Sigmoid colon (tissue), 7 donors: ENCODE results near the gene DYNLT4. TPM values are rescaled to one million over a fixed set of nuclear protein-coding genes. Genes with fewer than 3 reads are reported as not detected.

Source experiments
- DNase-seq: peaks from one replicate; pipeline ENCODE4 v3.0.0-alpha.2; 2019
- H3K27ac ChIP-seq, 4 donors: fragments of 200-600 bp; sonication (generic); one replicate each; pipeline ENCODE4 v1.5.1; 2016 to 2019; ENCODE audit warnings: mild to moderate bottlenecking in 1 of 4
- H3K27me3 ChIP-seq, 3 donors: fragments of 200-600 bp; sonication (generic); one replicate each; pipeline ENCODE4 v1.5.1; 2019; ENCODE audit warnings: mild to moderate bottlenecking in 1 of 3
- H3K36me3 ChIP-seq, 4 donors: fragments of 200-600 bp; sonication (generic); one replicate each; pipeline ENCODE4 v1.5.1; 2016 to 2019
- H3K4me1 ChIP-seq, 4 donors: fragments of 200-600 bp; sonication (generic); one replicate each; pipeline ENCODE4 v1.5.1; 2017 to 2019
- H3K4me3 ChIP-seq, 4 donors: fragments of 200-600 bp; sonication (generic); one replicate each; pipeline ENCODE4 v1.5.1; 2017 to 2019; ENCODE audit warnings: mild to moderate bottlenecking in 2 of 4, moderate library complexity in 1 of 4
- H3K9me3 ChIP-seq, 4 donors: fragments of 200-600 bp in 3 of 4; sonication (generic) in 3 of 4; one replicate each; pipeline versions ENCODE4 v1.5.1 to v1.6.1; 2013 to 2019
- EP300 ChIP-seq, 4 donors: sonication (generic); formaldehyde crosslinking; IDR thresholded peaks; one replicate each; pipeline ENCODE4 v1.6.1; 2017; ENCODE audit warnings: antibody characterized with exemption in 4 of 4
- POLR2A ChIP-seq, 2 donors: fragments of 450-650 bp; IDR thresholded peaks; one replicate each; pipeline ENCODE4 v1.6.1; 2016; ENCODE audit warnings: antibody characterized with exemption in 2 of 2, mild to moderate bottlenecking in 2 of 2, moderate library complexity in 2 of 2
- POLR2AphosphoS5 ChIP-seq, 4 donors: sonication (generic); formaldehyde crosslinking; IDR thresholded peaks; one replicate each; pipeline ENCODE4 v1.6.1; 2017; ENCODE audit warnings: antibody characterized with exemption in 4 of 4
- WGBS, 2 donors: extraction: QIAGEN DNeasy Blood & Tissue Kit; methylation state at CpG; one replicate each; pipeline ENCODE4 v1.1.7; 2013; 5-methylcytosine and 5-hydroxymethylcytosine counted together
- intact Hi-C: fragments of 100-400 bp; cut with DNase I; formaldehyde crosslinking; loops from one replicate; pipeline ENCODE4 v1.15.1; 2023
- polyA plus RNA-seq, 3 donors: library from polyadenylated mRNA; stranded (reverse); fragments of 200-250 nt; gene quantifications; one replicate each; pipeline ENCODE4 v1.2.3, GENCODE V29; 2013
- total RNA-seq, 4 donors: library from RNA; depleted of rRNA; stranded (reverse); fragments of >200 nt; gene quantifications; one replicate each; pipeline ENCODE4 v1.1.0, GENCODE V29; 2016
- TF ChIP-seq, protein P1 (sequence below), 4 experiments: fragments of 450-650 bp in 3 of 4; fragments of 200-600 bp in 1 of 4; IDR thresholded peaks; one replicate each; pipeline ENCODE4 v1.5.1; 2016 to 2019; ENCODE audit warnings: antibody characterized with exemption in 4 of 4, mild to moderate bottlenecking in 3 of 4, moderate library complexity in 2 of 4
- donor health status: healthy with polysubstance abuse.
- donor health status: Bipolar disorder and iron deficiency.
- donor health status: healthy.

The DYNLT4 gene
- total and polyA plus RNA-seq, 7 donors = 0.20 to 1.1 TPM; not detected in 5

DNA sequence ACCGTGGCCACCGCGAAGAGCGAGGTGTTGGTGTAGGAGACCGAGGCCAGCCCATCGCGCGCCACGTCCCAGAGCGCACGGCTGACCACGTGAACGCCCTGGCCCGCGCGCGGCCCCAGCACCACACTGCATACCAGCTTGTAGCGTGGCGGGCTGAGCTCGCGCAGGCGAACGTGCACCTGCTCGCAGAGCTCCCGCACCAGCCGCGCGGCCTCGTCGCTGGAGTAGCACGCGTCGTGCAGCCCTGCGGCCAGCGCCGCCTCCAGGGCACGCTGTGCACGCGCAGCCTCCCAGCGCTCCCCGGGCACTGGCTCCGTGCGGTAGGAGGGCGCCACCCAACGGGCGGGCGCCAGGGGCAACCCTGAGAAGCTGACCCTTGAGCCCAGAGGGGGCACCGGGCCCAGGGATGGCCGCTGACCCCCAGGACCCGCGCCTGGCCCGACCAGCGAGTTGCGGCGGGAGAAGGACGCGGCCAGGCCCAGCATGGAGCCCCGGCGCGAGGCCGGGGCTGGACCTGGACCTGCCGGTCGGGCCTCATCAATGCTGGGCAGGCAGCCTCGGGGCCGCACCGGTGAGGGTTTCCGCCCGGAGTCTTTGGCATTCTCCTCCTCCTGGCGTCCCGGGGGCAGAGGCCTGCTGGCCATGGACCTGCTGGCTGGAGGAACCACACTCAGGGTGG, 987 bp downstream of the DYNLT4 start:
- no peak for TF ChIP-seq POLR2A (IDR thresholded peaks at IDR 0.05)
- TF ChIP-seq, protein P1, sequence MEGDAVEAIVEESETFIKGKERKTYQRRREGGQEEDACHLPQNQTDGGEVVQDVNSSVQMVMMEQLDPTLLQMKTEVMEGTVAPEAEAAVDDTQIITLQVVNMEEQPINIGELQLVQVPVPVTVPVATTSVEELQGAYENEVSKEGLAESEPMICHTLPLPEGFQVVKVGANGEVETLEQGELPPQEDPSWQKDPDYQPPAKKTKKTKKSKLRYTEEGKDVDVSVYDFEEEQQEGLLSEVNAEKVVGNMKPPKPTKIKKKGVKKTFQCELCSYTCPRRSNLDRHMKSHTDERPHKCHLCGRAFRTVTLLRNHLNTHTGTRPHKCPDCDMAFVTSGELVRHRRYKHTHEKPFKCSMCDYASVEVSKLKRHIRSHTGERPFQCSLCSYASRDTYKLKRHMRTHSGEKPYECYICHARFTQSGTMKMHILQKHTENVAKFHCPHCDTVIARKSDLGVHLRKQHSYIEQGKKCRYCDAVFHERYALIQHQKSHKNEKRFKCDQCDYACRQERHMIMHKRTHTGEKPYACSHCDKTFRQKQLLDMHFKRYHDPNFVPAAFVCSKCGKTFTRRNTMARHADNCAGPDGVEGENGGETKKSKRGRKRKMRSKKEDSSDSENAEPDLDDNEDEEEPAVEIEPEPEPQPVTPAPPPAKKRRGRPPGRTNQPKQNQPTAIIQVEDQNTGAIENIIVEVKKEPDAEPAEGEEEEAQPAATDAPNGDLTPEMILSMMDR (IDR thresholded peaks at IDR 0.05) = no peak
- TF ChIP-seq POLR2AphosphoS5 (IDR thresholded peaks at IDR 0.05) = no peak
- no peak for TF ChIP-seq EP300 (IDR thresholded peaks at IDR 0.05)
- DNase-seq = peak; percentile 70
- Histone ChIP-seq H3K27me3 (no peaks in the 10 kb centered on the region), H3K4me3 (no peak overlapping the region), H3K9me3 (no peaks in the 10 kb centered on the region), H3K4me1 (peaks cover 0 to 80% (median 54%) of the 10 kb centered on the region in 4 donors), H3K36me3 (peaks cover 0 to 40% (median 10%) of the 10 kb centered on the region in 4 donors), H3K27ac (peak overlapping the region; percentile 88 to 98 (median 95))
- intact Hi-C loops = loop anchor here (10.0 kb wide), 1 partner anchor 689 kb away; the partner anchor contains the start of gene TESK2
- 96 to 97% methylated on average over 70 of the region's 70 CpGs for WGBS, 2 donors

DNA sequence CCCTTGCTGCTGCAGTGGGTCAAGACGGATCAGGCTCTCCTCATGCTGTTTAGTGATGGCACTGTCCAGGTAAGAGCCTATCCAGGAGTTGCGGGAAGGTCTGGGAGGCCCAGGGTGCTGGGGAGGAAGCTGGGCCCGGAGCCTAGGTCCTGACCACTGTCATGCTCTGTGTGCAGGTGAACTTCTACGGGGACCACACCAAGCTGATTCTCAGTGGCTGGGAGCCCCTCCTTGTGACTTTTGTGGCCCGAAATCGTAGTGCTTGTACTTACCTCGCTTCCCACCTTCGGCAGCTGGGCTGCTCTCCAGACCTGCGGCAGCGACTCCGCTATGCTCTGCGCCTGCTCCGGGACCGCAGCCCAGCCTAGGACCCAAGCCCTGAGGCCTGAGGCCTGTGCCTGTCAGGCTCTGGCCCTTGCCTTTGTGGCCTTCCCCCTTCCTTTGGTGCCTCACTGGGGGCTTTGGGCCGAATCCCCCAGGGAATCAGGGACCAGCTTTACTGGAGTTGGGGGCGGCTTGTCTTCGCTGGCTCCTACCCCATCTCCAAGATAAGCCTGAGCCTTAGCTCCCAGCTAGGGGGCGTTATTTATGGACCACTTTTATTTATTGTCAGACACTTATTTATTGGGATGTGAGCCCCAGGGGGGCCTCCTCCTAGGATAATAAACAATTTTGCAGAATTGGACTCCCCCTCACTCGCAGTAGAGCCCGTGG, 1.7 kb downstream of the DYNLT4 start:
- peaks cover 0 to 40% (median 10%) of the 10 kb centered on the region in 4 donors for H3K36me3 ChIP-seq
- H3K27me3 ChIP-seq = no peaks in the 10 kb centered on the region
- no peak overlapping the region for H3K4me3 ChIP-seq
- peak; percentile 64 for DNase-seq
- H3K4me1 ChIP-seq = peaks cover 0 to 80% (median 58%) of the 10 kb centered on the region in 4 donors
- WGBS, 2 donors = 94 to 96% methylated on average over 20 of the region's 20 CpGs
- no peaks in the 10 kb centered on the region for H3K9me3 ChIP-seq
- intact Hi-C loops = loop anchor here (10.0 kb wide), 1 partner anchor 689 kb away; the partner anchor contains the start of gene TESK2
- peak overlapping the region; percentile 88 to 98 (median 95) for H3K27ac ChIP-seq
- TF ChIP-seq POLR2A (IDR thresholded peaks at IDR 0.05) = no peak
- TF ChIP-seq POLR2AphosphoS5 (IDR thresholded peaks at IDR 0.05) = no peak
- TF ChIP-seq EP300 (IDR thresholded peaks at IDR 0.05) = no peak
- TF ChIP-seq, protein P1 (IDR thresholded peaks at IDR 0.05) = no peak

GRCh38 chr1:44803312-44804095, 3.6 kb downstream of the DYNLT4 start:
- H3K27me3 ChIP-seq = no peaks in the 10 kb centered on the region
- H3K4me3 ChIP-seq = no peak overlapping the region
- peak; percentile 57 for DNase-seq
- intact Hi-C loops = loop anchor here (10.0 kb wide), 1 partner anchor 691 kb away; the partner anchor contains the start of gene TESK2
- no peaks in the 10 kb centered on the region for H3K9me3 ChIP-seq
- H3K4me1 ChIP-seq = peaks cover 3 to 70% (median 45%) of the 10 kb centered on the region in 4 donors
- H3K36me3 ChIP-seq = peaks cover 0 to 40% (median 10%) of the 10 kb centered on the region in 4 donors
- 90 to 91% methylated on average over 13 of the region's 13 CpGs for WGBS, 2 donors
- H3K27ac ChIP-seq = peak overlapping the region; percentile 7 to 95 (median 50)
- TF ChIP-seq EP300 (IDR thresholded peaks at IDR 0.05) (no peak), POLR2AphosphoS5 (IDR thresholded peaks at IDR 0.05) (no peak)
- TF ChIP-seq, protein P1 (IDR thresholded peaks at IDR 0.05) = no peak

DNA sequence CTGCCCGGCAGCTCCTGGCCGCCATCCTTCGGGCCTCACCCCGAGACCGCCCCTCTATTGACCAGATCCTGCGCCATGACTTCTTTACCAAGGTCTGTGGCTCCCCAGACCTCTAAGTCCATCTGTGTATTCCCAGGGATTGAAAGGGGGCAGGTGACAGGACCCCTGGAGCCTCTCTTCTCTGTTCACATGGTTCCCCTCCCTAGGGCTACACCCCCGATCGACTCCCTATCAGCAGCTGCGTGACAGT, 4.2 kb downstream of the DYNLT4 start:
- peak overlapping the region in 2 of 4 donors; percentile 93 to 95 for H3K27ac ChIP-seq
- no peaks in the 10 kb centered on the region for H3K27me3 ChIP-seq
- H3K4me1 ChIP-seq = peaks cover 5 to 64% (median 40%) of the 10 kb centered on the region in 4 donors
- no peaks in the 10 kb centered on the region for H3K9me3 ChIP-seq
- no peak overlapping the region for H3K4me3 ChIP-seq
- WGBS, 2 donors = 94 to 96% methylated on average over 9 of the region's 9 CpGs
- H3K36me3 ChIP-seq = peaks cover 0 to 40% (median 10%) of the 10 kb centered on the region in 4 donors
- DNase-seq = no peak
- TF ChIP-seq EP300 (IDR thresholded peaks at IDR 0.05) (no peak), POLR2A (IDR thresholded peaks at IDR 0.05) (no peak), POLR2AphosphoS5 (IDR thresholded peaks at IDR 0.05) (no peak)
- TF ChIP-seq, protein P1 (IDR thresholded peaks at IDR 0.05) = no peak
- intact Hi-C loops = loop anchor here (10.0 kb wide), 1 partner anchor 692 kb away; the partner anchor contains the start of gene TESK2
